HepG2 (cell line): ENCODE results near the gene NOXO1. TPM values are rescaled to one million over a fixed set of nuclear protein-coding genes. Genes with fewer than 3 reads are reported as not detected.

Experiments
- ATF7 ChIP-seq, 2 experiments: fragments of 450-650 bp in 1 of 2; sonication (generic) in 1 of 2; formaldehyde crosslinking in 1 of 2; IDR thresholded peaks; 2 replicates each; pipeline versions ENCODE4 v1.4.0 to v1.6.1; 2016 to 2020; ENCODE audit warnings: antibody characterized with exemption in 1 of 2, mild to moderate bottlenecking in 1 of 2, missing genetic modification reagents in 1 of 2
- FOXK2 ChIP-seq: fragments of 450-650 bp; IDR thresholded peaks from 2 replicates; pipeline ENCODE4 v1.6.1; 2016
- GFI1 ChIP-seq: sonication (generic); formaldehyde crosslinking; IDR thresholded peaks from 2 replicates; pipeline ENCODE4 v1.5.0; 2020; ENCODE audit warnings: missing genetic modification reagents, mild to moderate bottlenecking, borderline replicate concordance
- HDAC6 ChIP-seq: fragments of 200-600 bp; sonication (generic); IDR thresholded peaks from 2 replicates; pipeline ENCODE4 v1.7.0; 2017; ENCODE audit warnings: mild to moderate bottlenecking, antibody characterized with exemption, low read length, low read depth
- JARID2 ChIP-seq: sonication (generic); formaldehyde crosslinking; IDR thresholded peaks from 2 replicates; pipeline ENCODE4 v1.8.1; 2023; ENCODE audit warnings: missing genetic modification reagents, inconsistent platforms; ENCODE audit not compliant: insufficient replicate concordance
- NR2C2 ChIP-seq: sonication (generic); formaldehyde crosslinking; IDR thresholded peaks from 2 replicates; pipeline ENCODE4 v1.4.0; 2020; ENCODE audit warnings: missing genetic modification reagents, mild to moderate bottlenecking, moderate library complexity, borderline replicate concordance
- NRL ChIP-seq: sonication (generic); formaldehyde crosslinking; IDR thresholded peaks from 2 replicates; pipeline ENCODE4 v1.5.0; 2020; ENCODE audit warnings: missing genetic modification reagents, mild to moderate bottlenecking, moderate library complexity, borderline replicate concordance
- PITX1 ChIP-seq: sonication (generic); formaldehyde crosslinking; IDR thresholded peaks from 2 replicates; pipeline ENCODE4 v1.5.1; 2020; ENCODE audit warnings: mild to moderate bottlenecking, missing genetic modification reagents
- RARA ChIP-seq: IDR thresholded peaks from 2 replicates; pipeline ENCODE4 v1.6.1; 2016; ENCODE audit warnings: missing genetic modification reagents, missing compliant biosample characterization
- SSRP1 ChIP-seq: IDR thresholded peaks from 2 replicates; pipeline ENCODE4 v1.6.1; 2016; ENCODE audit warnings: control low read depth
- TMF1 ChIP-seq: sonication (generic); formaldehyde crosslinking; IDR thresholded peaks from 2 replicates; pipeline ENCODE4 v1.8.1; 2022; ENCODE audit warnings: low read depth, missing genetic modification reagents
- TOPORS ChIP-seq: sonication (generic); formaldehyde crosslinking; IDR thresholded peaks from 2 replicates; pipeline ENCODE4 v1.8.0; 2023; ENCODE audit warnings: mild to moderate bottlenecking, missing genetic modification reagents
- ZNF768 ChIP-seq: sonication (generic); formaldehyde crosslinking; IDR thresholded peaks from 2 replicates; pipeline ENCODE4 v1.4.0; 2020; ENCODE audit warnings: missing genetic modification reagents
- polyA plus RNA-seq, 8 experiments: library from polyadenylated mRNA; depleted of rRNA in 3 of 8; stranded (reverse) in 7 of 8; unstranded in 1 of 8; fragments of >200 nt; fragmentation: Illumina TruSeq in 4 of 8; extraction: Trizol in 4 of 8; gene quantifications; 2 replicates each; pipeline versions ENCODE4 v1.2.1 to v1.2.3, GENCODE V29; 2011 to 2016; ENCODE audit warnings: low read depth in 4 of 8, missing spikeins in 1 of 8, mixed read lengths in 1 of 8; ENCODE audit not compliant: insufficient read depth in 1 of 8
- total RNA-seq, 5 experiments: library from RNA; depleted of rRNA; stranded (reverse); fragments of >200 nt; fragmentation: Illumina TruSeq; extraction: Trizol; gene quantifications; 2 replicates each; pipeline ENCODE4 v1.2.3, GENCODE V29; 2016; ENCODE audit warnings: low read depth in 1 of 5
- TF ChIP-seq, protein P1 (sequence below): sonication (generic); formaldehyde crosslinking; IDR thresholded peaks from 2 replicates; pipeline ENCODE4 v1.9.0; 2021; ENCODE audit warnings: missing genetic modification reagents, borderline replicate concordance
- TF ChIP-seq, protein P2 (sequence below): IDR thresholded peaks from 2 replicates; pipeline ENCODE4 v1.6.1; 2016; ENCODE audit warnings: missing compliant biosample characterization, missing genetic modification reagents, borderline replicate concordance
- TF ChIP-seq, protein P3 (sequence below): IDR thresholded peaks from 2 replicates; pipeline ENCODE4 v1.6.1; 2018; ENCODE audit warnings: missing genetic modification reagents, mild to moderate bottlenecking, missing compliant biosample characterization
- TF ChIP-seq, protein P4 (sequence below), 2 experiments: sonication (generic) in 1 of 2; formaldehyde crosslinking in 1 of 2; IDR thresholded peaks; 2 replicates each; pipeline versions ENCODE4 v1.6.1 to v1.9.0; 2014 to 2022; ENCODE audit warnings: antibody characterized with exemption in 1 of 2, borderline replicate concordance in 1 of 2, inconsistent platforms in 1 of 2, low read depth in 1 of 2, missing genetic modification reagents in 1 of 2

NOXO1 gene
- total and polyA plus RNA-seq, 2 of the 13 experiments (the other 11 are each of a cell fraction or from before 2014, with no cell fraction given) = 0.69 to 1.4 TPM

DNA sequence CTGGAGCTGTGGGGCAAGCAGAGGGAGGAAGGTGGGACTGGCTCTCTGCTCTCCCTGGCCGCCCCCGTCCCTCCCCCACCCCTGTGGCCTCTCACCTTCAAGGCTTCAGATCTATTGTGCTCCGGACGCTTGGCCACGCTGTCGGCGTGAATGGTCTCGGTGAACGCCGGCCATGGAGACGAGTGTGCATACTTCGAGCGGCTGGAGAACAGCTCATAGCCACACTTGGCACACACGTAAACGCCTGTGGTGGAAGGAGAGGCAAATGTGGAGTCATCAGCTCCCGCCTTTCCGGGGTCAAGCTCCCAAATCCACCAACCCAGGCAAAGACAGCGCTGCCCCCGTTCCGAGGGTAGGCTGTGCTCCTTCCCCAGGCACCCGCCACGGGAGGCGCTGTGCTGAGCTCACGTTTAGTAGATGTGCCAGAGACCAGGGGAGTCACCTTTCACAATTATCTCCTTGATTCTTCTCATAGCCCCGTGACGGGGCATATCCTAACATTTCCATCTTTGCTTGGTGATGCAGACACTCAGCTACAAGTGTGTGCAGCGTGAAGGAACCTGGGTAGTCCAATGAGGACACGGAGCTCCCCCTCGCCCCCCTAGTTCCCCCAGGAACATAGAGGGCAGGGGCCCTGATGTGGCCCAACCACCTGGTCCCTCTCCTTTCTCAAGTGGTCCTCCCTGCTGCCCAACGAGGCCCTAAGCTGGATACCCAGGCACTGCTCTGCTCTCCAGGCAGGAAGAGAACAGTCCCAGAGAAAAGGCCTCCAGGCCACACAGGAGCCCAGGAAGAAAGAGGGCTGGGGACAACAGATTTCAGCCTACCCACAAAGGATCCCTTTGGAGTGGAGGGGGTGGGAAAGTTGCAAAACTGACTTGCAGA is 39.9 kb downstream of the NOXO1 start (continued):
- TF ChIP-seq GFI1 (CRISPR knock-in tag) (no peak), HDAC6 (no peak), PITX1 (CRISPR knock-in tag) (no peak), SSRP1 (CRISPR knock-in tag) (peak; percentile 77), TOPORS (no peak), ATF7 (IDR thresholded peaks at IDR 0.05) (no peak), ATF7 (CRISPR knock-in tag; IDR thresholded peaks at IDR 0.05) (no peak), JARID2 (CRISPR knock-in tag) (no peak), RARA (CRISPR knock-in tag) (no peak), TMF1 (CRISPR knock-in tag) (no peak; the same call in 1 of the 2 replicates), FOXK2 (no peak), ZNF768 (CRISPR knock-in tag) (0 out of 2 replicates have a peak, but pooled peaks have one; percentile 23), NR2C2 (CRISPR knock-in tag) (peak; percentile 55; the same call in 1 of the 2 replicates), NRL (CRISPR knock-in tag) (no peak)
- TF ChIP-seq, protein P1, sequence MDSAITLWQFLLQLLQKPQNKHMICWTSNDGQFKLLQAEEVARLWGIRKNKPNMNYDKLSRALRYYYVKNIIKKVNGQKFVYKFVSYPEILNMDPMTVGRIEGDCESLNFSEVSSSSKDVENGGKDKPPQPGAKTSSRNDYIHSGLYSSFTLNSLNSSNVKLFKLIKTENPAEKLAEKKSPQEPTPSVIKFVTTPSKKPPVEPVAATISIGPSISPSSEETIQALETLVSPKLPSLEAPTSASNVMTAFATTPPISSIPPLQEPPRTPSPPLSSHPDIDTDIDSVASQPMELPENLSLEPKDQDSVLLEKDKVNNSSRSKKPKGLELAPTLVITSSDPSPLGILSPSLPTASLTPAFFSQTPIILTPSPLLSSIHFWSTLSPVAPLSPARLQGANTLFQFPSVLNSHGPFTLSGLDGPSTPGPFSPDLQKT (CRISPR knock-in tag) = no peak
- TF ChIP-seq, protein P2, sequence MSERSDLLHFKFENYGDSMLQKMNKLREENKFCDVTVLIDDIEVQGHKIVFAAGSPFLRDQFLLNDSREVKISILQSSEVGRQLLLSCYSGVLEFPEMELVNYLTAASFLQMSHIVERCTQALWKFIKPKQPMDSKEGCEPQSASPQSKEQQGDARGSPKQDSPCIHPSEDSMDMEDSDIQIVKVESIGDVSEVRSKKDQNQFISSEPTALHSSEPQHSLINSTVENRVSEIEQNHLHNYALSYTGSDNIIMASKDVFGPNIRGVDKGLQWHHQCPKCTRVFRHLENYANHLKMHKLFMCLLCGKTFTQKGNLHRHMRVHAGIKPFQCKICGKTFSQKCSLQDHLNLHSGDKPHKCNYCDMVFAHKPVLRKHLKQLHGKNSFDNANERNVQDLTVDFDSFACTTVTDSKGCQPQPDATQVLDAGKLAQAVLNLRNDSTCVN (CRISPR knock-in tag) = no peak
- TF ChIP-seq, protein P3, sequence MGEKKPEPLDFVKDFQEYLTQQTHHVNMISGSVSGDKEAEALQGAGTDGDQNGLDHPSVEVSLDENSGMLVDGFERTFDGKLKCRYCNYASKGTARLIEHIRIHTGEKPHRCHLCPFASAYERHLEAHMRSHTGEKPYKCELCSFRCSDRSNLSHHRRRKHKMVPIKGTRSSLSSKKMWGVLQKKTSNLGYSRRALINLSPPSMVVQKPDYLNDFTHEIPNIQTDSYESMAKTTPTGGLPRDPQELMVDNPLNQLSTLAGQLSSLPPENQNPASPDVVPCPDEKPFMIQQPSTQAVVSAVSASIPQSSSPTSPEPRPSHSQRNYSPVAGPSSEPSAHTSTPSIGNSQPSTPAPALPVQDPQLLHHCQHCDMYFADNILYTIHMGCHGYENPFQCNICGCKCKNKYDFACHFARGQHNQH (CRISPR knock-in tag) = 0 out of 2 replicates have a peak, but pooled peaks have one; percentile 4
- TF ChIP-seq, protein P4, sequence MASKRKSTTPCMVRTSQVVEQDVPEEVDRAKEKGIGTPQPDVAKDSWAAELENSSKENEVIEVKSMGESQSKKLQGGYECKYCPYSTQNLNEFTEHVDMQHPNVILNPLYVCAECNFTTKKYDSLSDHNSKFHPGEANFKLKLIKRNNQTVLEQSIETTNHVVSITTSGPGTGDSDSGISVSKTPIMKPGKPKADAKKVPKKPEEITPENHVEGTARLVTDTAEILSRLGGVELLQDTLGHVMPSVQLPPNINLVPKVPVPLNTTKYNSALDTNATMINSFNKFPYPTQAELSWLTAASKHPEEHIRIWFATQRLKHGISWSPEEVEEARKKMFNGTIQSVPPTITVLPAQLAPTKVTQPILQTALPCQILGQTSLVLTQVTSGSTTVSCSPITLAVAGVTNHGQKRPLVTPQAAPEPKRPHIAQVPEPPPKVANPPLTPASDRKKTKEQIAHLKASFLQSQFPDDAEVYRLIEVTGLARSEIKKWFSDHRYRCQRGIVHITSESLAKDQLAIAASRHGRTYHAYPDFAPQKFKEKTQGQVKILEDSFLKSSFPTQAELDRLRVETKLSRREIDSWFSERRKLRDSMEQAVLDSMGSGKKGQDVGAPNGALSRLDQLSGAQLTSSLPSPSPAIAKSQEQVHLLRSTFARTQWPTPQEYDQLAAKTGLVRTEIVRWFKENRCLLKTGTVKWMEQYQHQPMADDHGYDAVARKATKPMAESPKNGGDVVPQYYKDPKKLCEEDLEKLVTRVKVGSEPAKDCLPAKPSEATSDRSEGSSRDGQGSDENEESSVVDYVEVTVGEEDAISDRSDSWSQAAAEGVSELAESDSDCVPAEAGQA (IDR thresholded peaks at IDR 0.05; ENCODE audit: low read depth) = no peak
- TF ChIP-seq, protein P4 (CRISPR knock-in tag; IDR thresholded peaks at IDR 0.05; ENCODE audit: borderline replicate concordance) = no peak
